GM23338 (cell line): ENCODE measurements around the gene EPS8. TPM values are rescaled to one million over a fixed set of nuclear protein-coding genes. Genes with fewer than 3 reads are reported as not detected.

Experiments
- ATAC-seq: fragments of 200-7000 bp; cut with Tn5 transposase; 3 replicates; pipeline ENCODE4 v1.9.1; 2020
- DNase-seq: peaks from one replicate; pipeline ENCODE4 v3.0.0-alpha.2; 2015; ENCODE audit warnings: low spot score
- H2AFZ ChIP-seq: fragments of 200-600 bp; sonication (generic); 2 replicates; pipeline ENCODE4 v1.8.0; 2016; ENCODE audit warnings: antibody characterized with exemption, mild to moderate bottlenecking, moderate library complexity
- H3F3A ChIP-seq: fragments of 200-600 bp; sonication (generic); replicated peaks from 2 replicates; pipeline ENCODE4 v1.8.0; 2017; ENCODE audit warnings: antibody characterized with exemption, mixed run types, low read depth
- H3K27ac ChIP-seq: fragments of 200-600 bp; sonication (generic); 2 replicates; pipeline ENCODE4 v1.6.1; 2016; ENCODE audit warnings: low read depth
- H3K27me3 ChIP-seq: fragments of 200-600 bp; sonication (generic); 2 replicates; pipeline ENCODE4 v1.8.0; 2016; ENCODE audit warnings: mild to moderate bottlenecking, mixed run types, moderate library complexity; ENCODE audit not compliant: insufficient read depth
- H3K36me3 ChIP-seq: fragments of 200-600 bp; sonication (generic); 2 replicates; pipeline ENCODE4 v1.8.0; 2016; ENCODE audit warnings: mild to moderate bottlenecking; ENCODE audit not compliant: insufficient read depth
- H3K4me1 ChIP-seq: fragments of 200-600 bp; sonication (generic); 2 replicates; pipeline ENCODE4 v1.8.0; 2016; ENCODE audit warnings: mild to moderate bottlenecking, moderate library complexity; ENCODE audit not compliant: insufficient read depth
- H3K4me2 ChIP-seq: fragments of 200-600 bp; sonication (generic); 2 replicates; pipeline ENCODE4 v1.7.1; 2017; ENCODE audit warnings: mixed run types
- H3K4me3 ChIP-seq: fragments of 200-600 bp; sonication (generic); 2 replicates; pipeline ENCODE4 v1.6.1; 2016; ENCODE audit warnings: mixed run types
- H3K79me2 ChIP-seq: fragments of 200-600 bp; sonication (generic); replicated peaks from 2 replicates; pipeline ENCODE4 v1.8.0; 2017; ENCODE audit warnings: mild to moderate bottlenecking; ENCODE audit not compliant: insufficient read depth
- H3K9me2 ChIP-seq: fragments of 200-600 bp; sonication (generic); 2 replicates; pipeline ENCODE4 v1.8.0; 2017; ENCODE audit not compliant: insufficient read depth
- H4K20me1 ChIP-seq: fragments of 200-600 bp; sonication (generic); replicated peaks from 2 replicates; pipeline ENCODE4 v1.8.0; 2017; ENCODE audit warnings: mild to moderate bottlenecking; ENCODE audit not compliant: insufficient read depth
- H3K27ac Mint-ChIP-seq: 2 replicates; pipeline ENCODE4 v1.8.0; 2020; ENCODE audit warnings: inconsistent platforms, mild to moderate bottlenecking, moderate library complexity, mixed read lengths
- H3K27me3 Mint-ChIP-seq: 3 replicates; pipeline ENCODE4 v1.8.0; 2022; ENCODE audit warnings: low read depth, mild to moderate bottlenecking, moderate library complexity, mixed read lengths, inconsistent platforms; ENCODE audit not compliant: insufficient read depth, poor library complexity
- H3K36me3 Mint-ChIP-seq: 3 replicates; pipeline ENCODE4 v1.8.0; 2021; ENCODE audit warnings: low read depth, mild to moderate bottlenecking, inconsistent platforms, moderate library complexity, mixed read lengths
- H3K4me1 Mint-ChIP-seq: 3 replicates; pipeline ENCODE4 v1.8.0; 2020; ENCODE audit warnings: mild to moderate bottlenecking, inconsistent platforms, mixed read lengths
- H3K4me3 Mint-ChIP-seq: 3 replicates; pipeline ENCODE4 v1.8.0; 2021; ENCODE audit warnings: moderate library complexity, mild to moderate bottlenecking, inconsistent platforms, mixed read lengths
- H3K9me3 Mint-ChIP-seq: 3 replicates; pipeline ENCODE4 v1.8.0; 2020; ENCODE audit warnings: moderate library complexity, mild to moderate bottlenecking, inconsistent platforms, mixed read lengths
- CREB1 ChIP-seq: fragments of 250-450 bp; sonication (Bioruptor Pico); IDR thresholded peaks from 2 replicates; pipeline ENCODE4 v1.5.0; 2020; ENCODE audit warnings: low read depth, mild to moderate bottlenecking, moderate library complexity
- ETS1 ChIP-seq: IDR thresholded peaks from 2 replicates; pipeline ENCODE4 v1.6.1; 2016; ENCODE audit warnings: antibody characterized with exemption
- EZH2 ChIP-seq: fragments of 200-600 bp; sonication (generic); IDR thresholded peaks from one replicate; pipeline ENCODE4 v1.8.0; 2017; ENCODE audit warnings: antibody characterized with exemption, mild to moderate bottlenecking, low read depth; ENCODE audit not compliant: unreplicated experiment
- POLR2AphosphoS5 ChIP-seq: IDR thresholded peaks from 2 replicates; pipeline ENCODE4 v1.6.1; 2016; ENCODE audit warnings: antibody characterized with exemption, low read depth
- ZNF114 ChIP-seq: fragments of 250-450 bp; sonication (Bioruptor Pico); IDR thresholded peaks from 2 replicates; pipeline ENCODE4 v1.5.0; 2020; ENCODE audit warnings: mild to moderate bottlenecking, moderate library complexity
- ZNF331 ChIP-seq: fragments of 250-450 bp; sonication (Bioruptor Pico); IDR thresholded peaks from 2 replicates; pipeline ENCODE4 v1.5.0; 2020; ENCODE audit warnings: low read depth, mild to moderate bottlenecking, moderate library complexity
- polyA plus RNA-seq: library from polyadenylated mRNA; unstranded; fragments of >200 nt; fragmentation: Nextera tagmentation; extraction: Ambion mirVana; gene quantifications from 2 replicates; pipeline ENCODE4 v1.2.1, GENCODE V29; 2016
- total RNA-seq: library from RNA; depleted of rRNA; stranded (reverse); fragments of >200 nt; shearing (Covaris generic); gene quantifications from 2 replicates; pipeline ENCODE4 v1.2.3, GENCODE V29; 2014
- TF ChIP-seq, protein P1 (sequence below): fragments of 250-450 bp; sonication (Bioruptor Pico); IDR thresholded peaks from 2 replicates; pipeline ENCODE4 v1.5.0; 2020; ENCODE audit warnings: mild to moderate bottlenecking, moderate library complexity
- TF ChIP-seq, protein P2 (sequence below), 2 experiments: fragments of 200-600 bp in 1 of 2; sonication (generic) in 1 of 2; conservative IDR thresholded peaks; 2 replicates each; pipeline versions ENCODE4 v1.5.1 to v1.6.1; 2016 to 2017; ENCODE audit warnings: antibody characterized with exemption in 2 of 2, low read depth in 2 of 2, mild to moderate bottlenecking in 2 of 2, moderate library complexity in 1 of 2

EPS8 gene
- total and polyA plus RNA-seq, 2 experiments from 2014 or later: 3.5 to 5.4 TPM

GRCh38 chr12:15707516-15708199, 81.5 kb downstream of the EPS8 start (continued):
- TF ChIP-seq, protein P1, sequence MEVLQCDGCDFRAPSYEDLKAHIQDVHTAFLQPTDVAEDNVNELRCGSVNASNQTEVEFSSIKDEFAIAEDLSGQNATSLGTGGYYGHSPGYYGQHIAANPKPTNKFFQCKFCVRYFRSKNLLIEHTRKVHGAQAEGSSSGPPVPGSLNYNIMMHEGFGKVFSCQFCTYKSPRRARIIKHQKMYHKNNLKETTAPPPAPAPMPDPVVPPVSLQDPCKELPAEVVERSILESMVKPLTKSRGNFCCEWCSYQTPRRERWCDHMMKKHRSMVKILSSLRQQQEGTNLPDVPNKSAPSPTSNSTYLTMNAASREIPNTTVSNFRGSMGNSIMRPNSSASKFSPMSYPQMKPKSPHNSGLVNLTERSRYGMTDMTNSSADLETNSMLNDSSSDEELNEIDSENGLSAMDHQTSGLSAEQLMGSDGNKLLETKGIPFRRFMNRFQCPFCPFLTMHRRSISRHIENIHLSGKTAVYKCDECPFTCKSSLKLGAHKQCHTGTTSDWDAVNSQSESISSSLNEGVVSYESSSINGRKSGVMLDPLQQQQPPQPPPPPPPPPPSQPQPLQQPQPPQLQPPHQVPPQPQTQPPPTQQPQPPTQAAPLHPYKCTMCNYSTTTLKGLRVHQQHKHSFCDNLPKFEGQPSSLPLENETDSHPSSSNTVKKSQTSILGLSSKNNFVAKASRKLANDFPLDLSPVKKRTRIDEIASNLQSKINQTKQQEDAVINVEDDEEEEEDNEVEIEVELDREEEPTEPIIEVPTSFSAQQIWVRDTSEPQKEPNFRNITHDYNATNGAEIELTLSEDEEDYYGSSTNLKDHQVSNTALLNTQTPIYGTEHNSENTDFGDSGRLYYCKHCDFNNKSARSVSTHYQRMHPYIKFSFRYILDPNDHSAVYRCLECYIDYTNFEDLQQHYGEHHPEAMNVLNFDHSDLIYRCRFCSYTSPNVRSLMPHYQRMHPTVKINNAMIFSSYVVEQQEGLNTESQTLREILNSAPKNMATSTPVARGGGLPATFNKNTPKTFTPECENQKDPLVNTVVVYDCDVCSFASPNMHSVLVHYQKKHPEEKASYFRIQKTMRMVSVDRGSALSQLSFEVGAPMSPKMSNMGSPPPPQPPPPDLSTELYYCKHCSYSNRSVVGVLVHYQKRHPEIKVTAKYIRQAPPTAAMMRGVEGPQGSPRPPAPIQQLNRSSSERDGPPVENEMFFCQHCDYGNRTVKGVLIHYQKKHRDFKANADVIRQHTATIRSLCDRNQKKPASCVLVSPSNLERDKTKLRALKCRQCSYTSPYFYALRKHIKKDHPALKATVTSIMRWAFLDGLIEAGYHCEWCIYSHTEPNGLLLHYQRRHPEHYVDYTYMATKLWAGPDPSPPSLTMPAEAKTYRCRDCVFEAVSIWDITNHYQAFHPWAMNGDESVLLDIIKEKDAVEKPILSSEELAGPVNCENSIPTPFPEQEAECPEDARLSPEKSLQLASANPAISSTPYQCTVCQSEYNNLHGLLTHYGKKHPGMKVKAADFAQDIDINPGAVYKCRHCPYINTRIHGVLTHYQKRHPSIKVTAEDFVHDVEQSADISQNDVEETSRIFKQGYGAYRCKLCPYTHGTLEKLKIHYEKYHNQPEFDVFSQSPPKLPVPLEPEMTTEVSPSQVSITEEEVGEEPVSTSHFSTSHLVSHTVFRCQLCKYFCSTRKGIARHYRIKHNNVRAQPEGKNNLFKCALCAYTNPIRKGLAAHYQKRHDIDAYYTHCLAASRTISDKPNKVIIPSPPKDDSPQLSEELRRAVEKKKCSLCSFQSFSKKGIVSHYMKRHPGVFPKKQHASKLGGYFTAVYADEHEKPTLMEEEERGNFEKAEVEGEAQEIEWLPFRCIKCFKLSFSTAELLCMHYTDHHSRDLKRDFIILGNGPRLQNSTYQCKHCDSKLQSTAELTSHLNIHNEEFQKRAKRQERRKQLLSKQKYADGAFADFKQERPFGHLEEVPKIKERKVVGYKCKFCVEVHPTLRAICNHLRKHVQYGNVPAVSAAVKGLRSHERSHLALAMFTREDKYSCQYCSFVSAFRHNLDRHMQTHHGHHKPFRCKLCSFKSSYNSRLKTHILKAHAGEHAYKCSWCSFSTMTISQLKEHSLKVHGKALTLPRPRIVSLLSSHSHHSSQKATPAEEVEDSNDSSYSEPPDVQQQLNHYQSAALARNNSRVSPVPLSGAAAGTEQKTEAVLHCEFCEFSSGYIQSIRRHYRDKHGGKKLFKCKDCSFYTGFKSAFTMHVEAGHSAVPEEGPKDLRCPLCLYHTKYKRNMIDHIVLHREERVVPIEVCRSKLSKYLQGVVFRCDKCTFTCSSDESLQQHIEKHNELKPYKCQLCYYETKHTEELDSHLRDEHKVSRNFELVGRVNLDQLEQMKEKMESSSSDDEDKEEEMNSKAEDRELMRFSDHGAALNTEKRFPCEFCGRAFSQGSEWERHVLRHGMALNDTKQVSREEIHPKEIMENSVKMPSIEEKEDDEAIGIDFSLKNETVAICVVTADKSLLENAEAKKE (CRISPR knock-in tag): no peak
- TF ChIP-seq ZNF114 (CRISPR knock-in tag): no peak
- no peak for TF ChIP-seq POLR2AphosphoS5
- no peak for TF ChIP-seq ETS1

DNA sequence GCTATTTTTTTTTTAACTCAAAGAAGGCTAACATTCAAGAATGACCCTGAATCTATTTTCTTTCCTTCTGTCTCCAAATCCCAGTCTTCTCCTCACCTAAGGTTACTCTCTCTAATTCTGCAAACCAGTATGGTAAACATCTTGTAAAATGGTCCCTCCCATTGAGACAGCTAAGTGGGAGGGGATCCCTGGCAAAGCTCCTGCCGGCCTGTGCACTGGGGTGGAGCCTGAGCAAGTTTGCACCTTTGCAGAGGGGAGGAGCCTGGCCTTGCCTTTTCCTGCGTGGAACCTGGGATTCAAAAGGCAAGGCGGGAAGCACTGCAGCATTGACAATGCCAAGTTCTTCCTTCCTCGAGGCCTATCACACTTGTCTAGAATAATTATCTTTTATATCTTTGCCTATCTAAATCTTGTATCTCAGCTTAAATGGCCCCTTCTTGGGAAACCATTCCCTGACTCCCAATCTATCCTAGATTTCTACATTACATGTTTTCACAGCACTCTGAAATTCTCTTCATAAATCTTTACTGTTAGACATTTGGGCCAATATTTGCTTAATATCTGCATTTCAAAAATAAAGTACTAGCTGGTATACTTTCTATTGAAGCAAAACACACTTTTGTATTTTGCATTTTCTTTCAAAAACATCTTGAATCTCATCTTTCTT, 83.0 kb downstream of the EPS8 start:
- Mint-ChIP-seq H3K27ac (no peak overlapping the region), H3K36me3 (no peaks in the 10 kb centered on the region), H3K27me3 (no peaks in the 10 kb centered on the region), H3K4me3 (no peak overlapping the region), H3K9me3 (no peaks in the 10 kb centered on the region), H3K4me1 (peaks cover 19% of the 10 kb centered on the region)
- Histone ChIP-seq H3K9me2 (no peaks in the 10 kb centered on the region), H3K4me3 (no peak overlapping the region), H3K27ac (no peak overlapping the region), H3K36me3 (no peaks in the 10 kb centered on the region), H3F3A (no peaks in the 10 kb centered on the region), H4K20me1 (no peaks in the 10 kb centered on the region), H3K27me3 (no peaks in the 10 kb centered on the region), H2AFZ (no peak overlapping the region), H3K4me1 (no peaks in the 10 kb centered on the region), H3K4me2 (no peak overlapping the region), H3K79me2 (no peaks in the 10 kb centered on the region)
- DNase-seq (peak; percentile 68), ATAC-seq (peak; percentile 98)
- TF ChIP-seq ZNF331 (CRISPR knock-in tag) (no peak), ETS1 (no peak), EZH2 (no peak), ZNF114 (CRISPR knock-in tag) (no peak), CREB1 (CRISPR knock-in tag) (no peak)
- TF ChIP-seq, protein P2, sequence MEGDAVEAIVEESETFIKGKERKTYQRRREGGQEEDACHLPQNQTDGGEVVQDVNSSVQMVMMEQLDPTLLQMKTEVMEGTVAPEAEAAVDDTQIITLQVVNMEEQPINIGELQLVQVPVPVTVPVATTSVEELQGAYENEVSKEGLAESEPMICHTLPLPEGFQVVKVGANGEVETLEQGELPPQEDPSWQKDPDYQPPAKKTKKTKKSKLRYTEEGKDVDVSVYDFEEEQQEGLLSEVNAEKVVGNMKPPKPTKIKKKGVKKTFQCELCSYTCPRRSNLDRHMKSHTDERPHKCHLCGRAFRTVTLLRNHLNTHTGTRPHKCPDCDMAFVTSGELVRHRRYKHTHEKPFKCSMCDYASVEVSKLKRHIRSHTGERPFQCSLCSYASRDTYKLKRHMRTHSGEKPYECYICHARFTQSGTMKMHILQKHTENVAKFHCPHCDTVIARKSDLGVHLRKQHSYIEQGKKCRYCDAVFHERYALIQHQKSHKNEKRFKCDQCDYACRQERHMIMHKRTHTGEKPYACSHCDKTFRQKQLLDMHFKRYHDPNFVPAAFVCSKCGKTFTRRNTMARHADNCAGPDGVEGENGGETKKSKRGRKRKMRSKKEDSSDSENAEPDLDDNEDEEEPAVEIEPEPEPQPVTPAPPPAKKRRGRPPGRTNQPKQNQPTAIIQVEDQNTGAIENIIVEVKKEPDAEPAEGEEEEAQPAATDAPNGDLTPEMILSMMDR (conservative IDR thresholded peaks at IDR 0.05; ENCODE audit: low read depth in 2 of 2): no peak
